Mucosa of stomach (tissue), 1 donor: ENCODE measurements around the gene ARHGAP21.
"Not testable (repeated sequence)": the region's sequence is repeated elsewhere in the genome, so short reads cannot be mapped to it uniquely, and the experiment has no call there.

ENCODE experiments used
- H3K27me3 ChIP-seq: one replicate; pipeline ENCODE4 v1.7.0; 2013; ENCODE audit warnings: mild to moderate bottlenecking, low read length; ENCODE audit not compliant: control insufficient read depth, insufficient read depth
- H3K36me3 ChIP-seq: one replicate; pipeline ENCODE4 v1.7.0; 2013; ENCODE audit warnings: low read length; ENCODE audit not compliant: control insufficient read depth, insufficient read depth
- H3K4me1 ChIP-seq: one replicate; pipeline ENCODE4 v1.7.0; 2013; ENCODE audit warnings: mild to moderate bottlenecking, low read length; ENCODE audit not compliant: control insufficient read depth, insufficient read depth
- H3K4me3 ChIP-seq: one replicate; pipeline ENCODE4 v1.7.0; 2013; ENCODE audit warnings: low read length
- H3K9ac ChIP-seq: one replicate; pipeline ENCODE4 v1.7.0; 2013; ENCODE audit warnings: mild to moderate bottlenecking, low read length, moderate library complexity
- H3K9me3 ChIP-seq: one replicate; pipeline ENCODE4 v1.7.0; 2013; ENCODE audit warnings: mild to moderate bottlenecking, low read length, moderate library complexity; ENCODE audit not compliant: control insufficient read depth
- donor health status: Pancreatic carcinoma.

The ARHGAP21 gene

DNA sequence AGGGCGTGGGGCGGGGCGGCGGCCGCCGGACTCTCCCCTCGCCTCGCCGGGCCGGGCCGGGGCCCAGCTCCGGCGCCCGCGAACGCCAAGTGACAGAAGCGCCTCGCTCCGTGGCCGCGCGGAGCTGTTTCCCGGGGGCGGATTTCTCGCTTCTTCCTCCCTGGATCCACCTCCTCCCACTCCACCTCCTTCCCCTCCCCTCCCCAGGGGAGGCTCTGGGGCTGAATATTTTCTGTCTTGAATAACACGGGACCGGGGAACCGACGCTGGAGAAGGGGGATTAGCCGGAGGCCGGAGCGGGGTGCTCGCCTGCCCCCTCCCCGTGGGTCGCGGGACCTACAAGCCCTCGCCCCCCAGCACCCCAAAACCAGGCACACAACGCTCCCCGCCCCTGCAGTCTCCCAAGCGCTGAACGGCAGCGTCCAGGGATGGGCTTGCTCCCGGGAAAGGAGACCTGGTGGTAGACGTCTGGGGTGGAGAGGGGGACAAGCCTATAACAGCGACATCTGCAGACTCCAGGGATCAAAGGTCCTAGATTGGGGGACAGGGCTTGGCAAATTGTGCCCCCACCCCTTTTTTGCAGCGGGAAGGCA is at the start of gene ARHGAP21:
Gene ARHGAP21 (minus strand): TSS at position 100 of the 593 bp plus-strand sequence. CDS start 1,988 bp downstream, outside the sequence.
- peak within 1 kb of the TSS; percentile 60 for H3K4me3 ChIP-seq
- no peaks in the 10 kb centered on the region for H3K36me3 ChIP-seq
- no peaks in the 10 kb centered on the region for H3K27me3 ChIP-seq
- no peaks in the 10 kb centered on the region for H3K9me3 ChIP-seq
- H3K9ac ChIP-seq, result peak within 1 kb of the TSS; percentile 96
- H3K4me1 ChIP-seq, result peaks cover 8% of the 10 kb centered on the region

DNA sequence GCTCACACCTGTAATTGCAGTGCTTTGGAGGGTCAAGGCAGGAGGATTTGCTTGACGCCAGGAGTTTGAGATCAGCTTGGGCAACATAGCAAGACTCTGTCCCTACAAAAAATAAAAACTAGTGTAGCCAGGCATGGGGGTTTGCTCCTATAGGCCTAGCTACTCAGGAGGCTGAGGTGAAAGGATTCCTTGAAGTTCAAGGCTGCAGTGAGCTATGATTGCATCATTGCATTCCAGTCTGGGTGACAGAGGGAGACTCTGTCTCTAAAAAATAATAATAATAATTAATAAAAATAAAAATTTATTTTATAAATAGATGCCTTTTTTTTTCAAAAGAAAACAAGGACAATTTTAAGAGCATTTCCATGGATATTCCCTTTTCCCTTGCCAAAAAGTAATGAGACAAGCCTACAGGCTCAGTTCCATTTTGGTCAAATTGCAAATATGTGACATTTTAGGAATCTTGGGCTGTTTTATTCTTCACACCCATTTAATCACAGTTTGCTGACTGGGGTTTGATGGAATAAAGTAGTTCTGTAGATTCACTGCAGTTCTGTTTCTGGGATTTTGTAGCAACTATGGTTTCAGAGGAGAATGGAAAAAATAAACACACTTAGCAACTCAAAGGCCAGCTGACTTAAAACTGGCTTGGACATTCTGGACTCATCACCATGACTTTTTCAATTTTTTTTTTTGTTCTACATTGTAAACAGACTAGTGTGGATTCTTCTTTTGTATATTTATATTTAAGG is 48.4 kb upstream of the ARHGAP21 start:
- Histone ChIP-seq H3K36me3 (no peaks in the 10 kb centered on the region), H3K4me3 (no peak overlapping the region), H3K9ac (no peak overlapping the region), H3K27me3 (no peaks in the 10 kb centered on the region), H3K9me3 (no peaks in the 10 kb centered on the region), H3K4me1 (no peaks in the 10 kb centered on the region)

DNA sequence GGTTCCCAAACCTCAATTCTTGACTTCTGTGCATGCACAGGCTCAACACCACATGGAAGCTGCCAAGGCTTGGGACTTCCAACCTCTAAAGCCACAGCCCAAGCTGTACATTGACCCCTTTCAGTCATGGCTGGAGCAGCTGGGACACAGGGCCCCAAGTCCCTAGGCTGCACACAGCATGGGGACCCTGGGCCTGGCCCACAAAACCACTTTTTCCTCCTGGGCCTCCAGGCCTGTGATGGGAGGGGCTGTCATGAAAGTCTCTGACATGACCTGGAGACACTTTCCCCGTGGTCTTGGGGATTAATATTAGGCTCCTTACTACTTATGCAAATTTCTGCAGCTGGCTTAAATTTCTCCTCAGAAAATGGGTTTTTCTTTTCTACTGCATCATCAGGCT is 41.3 kb upstream of the ARHGAP21 start:
- H3K9me3 ChIP-seq, result not testable (repeated sequence)

DNA sequence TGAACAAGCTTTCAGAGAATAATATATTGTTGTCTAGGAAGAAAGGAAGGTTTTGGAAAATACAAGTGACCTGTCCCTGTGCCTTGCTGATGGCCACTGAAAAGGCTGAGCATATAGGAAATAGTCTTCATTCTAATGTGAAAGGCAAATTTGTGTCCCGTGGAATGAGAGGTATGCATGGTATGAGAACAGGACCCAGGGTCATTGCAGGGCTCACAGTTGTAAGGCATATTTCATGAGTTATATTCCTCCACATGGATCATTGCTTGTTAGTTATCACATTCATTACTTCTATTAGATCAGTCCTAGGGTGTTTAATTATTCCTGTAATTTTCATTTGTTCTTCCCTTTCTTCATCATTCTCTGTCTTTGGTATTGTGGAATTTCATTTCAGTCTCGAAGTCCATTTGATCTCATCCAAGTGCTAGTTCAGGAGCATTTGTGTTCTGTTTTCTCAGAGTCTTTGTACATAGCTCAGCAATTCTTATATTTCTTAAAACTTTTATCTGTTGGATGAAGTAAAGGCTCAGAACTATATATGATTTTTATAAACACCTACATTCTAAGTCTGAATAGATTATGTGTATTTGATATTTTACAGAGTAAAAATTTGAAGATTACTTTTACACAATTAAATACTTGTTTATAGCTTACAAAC is 39.4 kb upstream of the ARHGAP21 start:
- Histone ChIP-seq H3K27me3 (no peaks in the 10 kb centered on the region), H3K9ac (no peak overlapping the region), H3K4me1 (no peaks in the 10 kb centered on the region), H3K36me3 (no peaks in the 10 kb centered on the region), H3K4me3 (no peak overlapping the region), H3K9me3 (no peaks in the 10 kb centered on the region)

More for the DNA sequence above, 41.3 kb upstream of the ARHGAP21 start:
- not testable (repeated sequence) for H3K4me3 ChIP-seq, H3K36me3 ChIP-seq, H3K27me3 ChIP-seq, H3K4me1 ChIP-seq, H3K9ac ChIP-seq

DNA sequence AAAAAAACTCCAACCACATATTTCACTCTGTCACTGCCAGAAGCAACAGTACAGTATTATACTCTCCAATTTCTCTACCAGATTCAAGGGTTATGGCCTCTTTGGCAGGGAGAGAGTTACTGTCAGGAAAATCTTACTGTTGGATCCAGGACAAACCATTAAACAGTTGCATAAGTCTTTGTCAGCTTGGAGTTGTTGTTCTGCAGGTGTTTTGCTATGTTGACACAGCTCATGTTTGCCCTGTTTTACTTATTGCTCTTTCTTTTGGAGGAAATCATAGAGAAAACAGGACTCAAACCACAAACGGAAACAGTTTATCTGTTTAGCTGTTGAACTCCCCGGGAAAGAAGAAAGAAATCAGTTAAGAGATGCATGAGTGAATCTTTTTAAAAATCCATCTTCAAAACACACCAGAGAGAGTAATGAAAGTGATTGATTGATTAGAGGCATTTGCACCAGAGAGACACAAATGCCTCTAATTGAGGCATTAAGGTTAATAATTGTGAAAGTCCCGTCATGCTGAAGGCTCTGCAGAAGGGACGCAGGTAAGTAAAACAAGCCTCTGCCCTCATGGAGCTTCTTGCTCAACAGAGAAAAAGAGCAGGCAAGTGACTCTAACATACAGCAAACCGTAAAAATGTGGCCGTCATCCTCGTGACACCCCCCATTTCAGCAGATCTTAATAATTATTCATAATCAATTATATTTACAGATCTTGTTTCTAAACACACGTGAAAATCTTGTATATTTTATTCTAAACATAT is 38.7 kb upstream of the ARHGAP21 start:
- Histone ChIP-seq H3K27me3 (no peaks in the 10 kb centered on the region), H3K4me3 (no peak overlapping the region), H3K36me3 (no peaks in the 10 kb centered on the region), H3K9me3 (no peaks in the 10 kb centered on the region), H3K9ac (no peak overlapping the region), H3K4me1 (no peaks in the 10 kb centered on the region)

DNA sequence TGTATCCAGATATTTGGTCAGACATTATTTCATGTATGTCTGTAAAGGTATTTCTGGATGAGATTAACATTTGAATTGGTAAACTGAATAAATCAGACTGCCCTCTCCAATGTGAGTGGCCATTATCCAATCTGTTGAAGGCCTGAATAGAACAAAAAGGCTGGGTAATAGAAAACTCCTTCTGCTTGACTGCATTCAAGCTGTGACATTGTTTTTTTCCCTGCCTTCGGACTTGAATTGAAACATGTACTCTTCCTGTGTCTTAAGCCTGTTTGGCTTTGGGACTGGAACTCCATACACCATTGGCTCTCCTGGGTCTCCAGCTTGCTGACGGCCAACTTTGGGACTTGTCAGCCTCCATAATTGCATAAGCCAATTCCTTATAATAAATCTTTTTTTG is 36.0 kb upstream of the ARHGAP21 start:
- Histone ChIP-seq H3K4me3 (no peak overlapping the region), H3K9ac (no peak overlapping the region), H3K4me1 (no peaks in the 10 kb centered on the region), H3K27me3 (no peaks in the 10 kb centered on the region), H3K9me3 (no peaks in the 10 kb centered on the region), H3K36me3 (no peaks in the 10 kb centered on the region)

DNA sequence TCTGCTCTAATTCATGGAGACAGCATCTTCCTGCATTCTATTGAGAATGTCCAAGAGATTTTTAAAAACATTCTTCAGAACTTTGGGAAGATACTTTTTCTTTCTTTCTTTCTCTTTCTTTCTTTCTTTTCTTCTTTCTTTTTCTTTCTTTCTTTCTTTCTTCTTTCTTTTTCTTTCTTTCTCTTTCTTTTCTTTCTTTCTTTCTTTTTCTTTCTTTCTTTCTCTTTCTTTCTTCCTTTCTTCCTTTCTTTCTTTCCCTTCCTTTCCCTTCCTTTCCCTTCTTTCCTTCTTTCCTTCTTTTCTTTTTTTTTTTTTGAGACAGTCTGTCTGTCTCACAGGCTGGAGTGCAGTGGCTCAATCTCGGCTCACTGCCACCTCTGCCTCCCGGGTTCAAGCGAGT is 34.6 kb upstream of the ARHGAP21 start:
- not testable (repeated sequence) for H3K4me1 ChIP-seq, H3K4me3 ChIP-seq, H3K9me3 ChIP-seq, H3K9ac ChIP-seq, H3K36me3 ChIP-seq, H3K27me3 ChIP-seq

DNA sequence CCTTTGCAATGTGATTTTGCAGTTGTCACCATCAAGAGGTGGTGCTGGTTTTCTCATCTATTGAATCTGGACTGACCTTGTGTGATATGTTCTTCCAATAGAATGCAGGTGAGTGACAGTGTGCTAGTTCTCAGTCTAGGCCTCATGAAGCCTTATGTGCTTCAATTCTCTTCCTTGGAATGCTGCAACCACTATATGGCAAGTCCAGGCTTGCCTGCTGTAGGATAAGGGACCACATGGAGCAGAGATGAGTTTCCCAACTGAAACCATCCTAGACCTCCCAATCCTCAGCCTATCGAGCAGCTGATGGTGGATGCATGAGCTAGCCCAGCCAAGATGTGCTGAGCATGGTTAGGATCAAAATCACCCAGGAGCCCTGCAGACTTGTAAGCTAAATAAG is 32.6 kb upstream of the ARHGAP21 start:
- H3K27me3 ChIP-seq, result no peaks in the 10 kb centered on the region
- H3K9me3 ChIP-seq, result no peaks in the 10 kb centered on the region
- H3K4me1 ChIP-seq, result no peaks in the 10 kb centered on the region
- H3K36me3 ChIP-seq, result no peaks in the 10 kb centered on the region
- no peak overlapping the region for H3K4me3 ChIP-seq
- no peak overlapping the region for H3K9ac ChIP-seq

DNA sequence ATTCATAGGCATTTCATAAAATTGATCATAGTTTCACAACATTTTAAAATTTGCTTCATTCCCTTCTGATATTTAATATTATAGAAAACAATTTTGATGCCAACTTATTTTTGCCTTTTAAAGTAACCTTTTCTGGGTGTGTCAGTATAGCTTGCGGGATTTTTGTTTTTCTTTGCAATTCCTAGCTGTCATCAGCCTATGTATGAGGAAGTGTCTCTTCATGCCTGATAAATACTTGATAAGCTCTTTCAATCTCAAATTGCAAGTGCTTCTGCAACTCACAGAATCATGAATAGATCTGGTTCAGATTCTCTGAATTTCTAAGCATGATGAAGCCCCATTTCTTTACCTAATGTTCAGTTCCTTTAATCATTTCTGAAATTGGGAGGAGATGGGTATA is 28.0 kb upstream of the ARHGAP21 start:
- no peak overlapping the region for H3K4me3 ChIP-seq
- H3K36me3 ChIP-seq, result no peaks in the 10 kb centered on the region
- H3K9me3 ChIP-seq, result no peaks in the 10 kb centered on the region
- H3K27me3 ChIP-seq, result no peaks in the 10 kb centered on the region
- H3K9ac ChIP-seq, result no peak overlapping the region
- H3K4me1 ChIP-seq, result no peaks in the 10 kb centered on the region

DNA sequence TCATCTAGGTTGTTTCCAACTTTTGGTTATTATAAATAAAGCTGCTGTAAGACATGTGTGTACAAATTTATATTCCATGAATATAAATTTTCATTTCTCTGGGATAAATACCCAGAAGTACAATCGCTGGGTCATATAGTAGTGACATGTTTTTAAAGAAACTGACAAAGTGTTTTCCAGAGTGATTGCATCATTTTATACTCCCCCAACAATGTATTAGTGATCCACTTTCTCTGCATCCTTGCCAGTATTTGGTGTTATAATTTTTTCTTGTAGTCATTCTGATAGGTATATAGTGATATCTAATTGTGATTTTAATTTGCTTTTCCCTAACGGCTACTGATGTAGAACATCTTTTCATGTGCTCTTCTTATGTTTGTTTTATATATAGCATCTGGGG is 27.0 kb upstream of the ARHGAP21 start:
- no peak overlapping the region for H3K4me3 ChIP-seq
- H3K4me1 ChIP-seq, result no peaks in the 10 kb centered on the region
- no peaks in the 10 kb centered on the region for H3K9me3 ChIP-seq
- no peaks in the 10 kb centered on the region for H3K36me3 ChIP-seq
- no peak overlapping the region for H3K9ac ChIP-seq
- H3K27me3 ChIP-seq, result no peaks in the 10 kb centered on the region

DNA sequence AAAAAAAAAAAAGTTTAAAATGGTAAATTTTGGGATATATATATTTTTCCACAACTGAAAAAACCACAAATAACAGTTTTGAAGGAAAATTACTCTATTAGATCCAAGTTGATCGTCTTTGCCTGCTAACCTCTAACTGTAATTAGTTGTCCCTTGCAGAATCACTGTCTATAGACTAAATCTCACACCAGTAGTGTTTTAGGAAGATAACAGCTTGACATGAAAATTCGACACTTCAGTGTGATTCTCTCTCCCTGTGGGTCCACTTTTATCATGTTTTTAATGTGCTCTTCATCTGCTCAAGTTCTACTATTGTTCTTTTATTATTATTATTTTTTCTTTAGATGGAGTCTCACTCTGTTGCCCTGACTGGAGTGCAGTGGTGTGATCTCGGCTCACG is 24.5 kb upstream of the ARHGAP21 start:
- H3K36me3 ChIP-seq, result no peaks in the 10 kb centered on the region
- H3K4me3 ChIP-seq, result no peak overlapping the region
- no peaks in the 10 kb centered on the region for H3K27me3 ChIP-seq
- no peaks in the 10 kb centered on the region for H3K9me3 ChIP-seq
- no peak overlapping the region for H3K9ac ChIP-seq
- no peaks in the 10 kb centered on the region for H3K4me1 ChIP-seq

DNA sequence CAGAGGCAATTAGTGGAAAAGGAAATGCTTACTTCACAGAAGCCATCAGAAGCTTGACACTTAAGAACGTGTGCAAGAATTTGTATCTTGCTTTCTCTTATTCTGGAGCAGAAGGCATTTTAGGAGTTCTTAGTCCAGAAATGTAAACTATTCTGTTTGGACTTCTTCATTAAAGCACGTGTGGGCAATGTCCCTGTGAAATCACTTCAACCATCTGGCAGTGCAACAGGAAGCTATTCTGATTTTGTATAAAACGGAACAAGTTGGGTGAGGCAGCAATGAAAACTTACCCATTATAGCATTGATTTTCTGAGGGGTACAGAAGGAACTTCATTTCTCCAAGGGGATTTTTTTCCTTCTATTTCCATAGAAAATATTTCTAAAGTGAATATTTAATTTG is 21.3 kb upstream of the ARHGAP21 start:
- no peak overlapping the region for H3K4me3 ChIP-seq
- H3K9ac ChIP-seq, result no peak overlapping the region
- H3K36me3 ChIP-seq, result no peaks in the 10 kb centered on the region
- no peaks in the 10 kb centered on the region for H3K27me3 ChIP-seq
- no peaks in the 10 kb centered on the region for H3K4me1 ChIP-seq
- H3K9me3 ChIP-seq, result no peaks in the 10 kb centered on the region
